ENCODE results near the gene MEP1A. TPM values are rescaled to one million over a fixed set of nuclear protein-coding genes. Genes with fewer than 3 reads are reported as not detected.
"Not testable (repeated sequence)": the region's sequence is repeated elsewhere in the genome, so short reads cannot be mapped to it uniquely, and the experiment has no call there.

Gene MEP1A
- total RNA-seq, 2 experiments from 2014 or later = not detected

DNA sequence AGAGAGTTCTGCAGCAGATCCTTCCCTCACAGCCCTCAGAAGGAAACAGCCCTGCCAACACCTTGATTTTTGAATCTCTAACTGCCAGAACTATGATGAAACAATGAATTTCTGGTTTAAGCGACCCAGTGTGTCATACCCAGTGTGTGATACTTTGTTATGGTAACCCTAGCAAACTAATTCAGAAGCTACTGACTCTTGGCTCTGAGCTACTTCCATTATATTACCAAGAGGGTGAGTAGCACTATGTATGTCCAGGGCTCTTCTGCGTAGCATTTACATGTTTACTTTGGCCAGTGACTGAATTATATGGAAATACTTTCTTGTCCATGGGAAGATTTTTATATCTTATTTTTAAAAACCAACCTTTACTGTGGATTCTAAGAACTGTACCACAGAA is 29.7 kb upstream of the MEP1A start:
- CTCF ChIA-PET = no interaction called here
- H3K36me3 Mint-ChIP-seq = no peaks in the 10 kb centered on the region
- H3K27ac Mint-ChIP-seq = no peak overlapping the region
- H3K27me3 Mint-ChIP-seq = no peaks in the 10 kb centered on the region
- no peak for ATAC-seq
- H3K9me3 Mint-ChIP-seq (ENCODE audit: low read depth) = no peaks in the 10 kb centered on the region
- H3K4me3 Mint-ChIP-seq = no peak overlapping the region
- no peak for DNase-seq
- H3K4me1 Mint-ChIP-seq = no peaks in the 10 kb centered on the region

- H3K4me1 Mint-ChIP-seq; DNase-seq; H3K36me3 Mint-ChIP-seq; H3K27me3 Mint-ChIP-seq; H3K27ac Mint-ChIP-seq; H3K9me3 Mint-ChIP-seq (ENCODE audit: low read depth); CTCF ChIA-PET; ATAC-seq; H3K4me3 Mint-ChIP-seq: not testable (repeated sequence)
Measured at GRCh38 chr6:46764280-46764679, 28.9 kb upstream of the MEP1A start.

GRCh38 chr6:46764961-46765360 is 28.2 kb upstream of the MEP1A start:
- no peaks in the 10 kb centered on the region for H3K4me1 Mint-ChIP-seq
- DNase-seq (no peak), ATAC-seq (no peak)

GRCh38 chr6:46772016-46772415 is 21.2 kb upstream of the MEP1A start:
- CTCF ChIA-PET = no interaction called here
- ATAC-seq (no peak), DNase-seq (no peak)
- no peaks in the 10 kb centered on the region for H3K36me3 Mint-ChIP-seq
- H3K4me3 Mint-ChIP-seq = no peak overlapping the region
- no peak overlapping the region for H3K27ac Mint-ChIP-seq
- H3K9me3 Mint-ChIP-seq (ENCODE audit: low read depth) = no peaks in the 10 kb centered on the region
- H3K27me3 Mint-ChIP-seq = no peaks in the 10 kb centered on the region
- no peaks in the 10 kb centered on the region for H3K4me1 Mint-ChIP-seq

More at GRCh38 chr6:46764961-46765360, 28.2 kb upstream of the MEP1A start:
- Mint-ChIP-seq H3K9me3 (ENCODE audit: low read depth) (no peaks in the 10 kb centered on the region), H3K27me3 (no peaks in the 10 kb centered on the region), H3K36me3 (no peaks in the 10 kb centered on the region), H3K4me3 (no peak overlapping the region), H3K27ac (no peak overlapping the region)
- CTCF ChIA-PET = no interaction called here

GRCh38 chr6:46772762-46773161 is 20.4 kb upstream of the MEP1A start:
- Mint-ChIP-seq H3K9me3 (ENCODE audit: low read depth) (no peaks in the 10 kb centered on the region), H3K4me1 (no peaks in the 10 kb centered on the region), H3K27me3 (no peaks in the 10 kb centered on the region), H3K36me3 (no peaks in the 10 kb centered on the region), H3K4me3 (no peak overlapping the region), H3K27ac (no peak overlapping the region)
- no peak for ATAC-seq
- CTCF ChIA-PET = no interaction called here
- DNase-seq = no peak

DNA sequence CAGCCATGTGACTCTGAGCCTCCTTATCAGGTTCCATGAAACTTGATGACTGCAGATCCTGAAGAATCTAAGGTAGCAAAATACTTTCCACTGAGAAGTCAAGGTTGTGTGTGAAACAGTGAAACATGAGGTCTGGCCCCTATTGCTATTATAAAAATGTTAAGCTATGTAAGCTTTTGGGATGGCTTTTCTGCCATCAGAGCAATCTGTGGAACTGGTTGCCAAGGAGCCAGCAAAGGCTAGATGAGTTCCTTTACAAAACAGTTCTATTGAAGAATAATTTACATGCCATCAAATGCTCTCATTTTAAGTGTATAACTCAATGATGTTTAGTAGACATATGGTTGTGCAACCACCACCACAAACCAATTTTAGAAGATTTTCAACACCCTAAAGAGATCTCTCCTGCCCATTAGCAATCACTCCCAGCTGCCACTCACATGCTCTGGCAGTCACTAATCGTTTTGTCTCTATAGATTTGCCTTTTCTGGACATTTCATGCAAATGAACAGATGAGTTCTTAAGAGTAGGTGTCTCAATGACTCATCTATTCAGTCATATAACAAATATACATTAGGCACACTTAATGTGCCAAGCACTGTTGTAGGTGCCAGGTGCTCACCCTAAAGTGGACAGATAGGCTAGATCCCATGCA is 19.9 kb upstream of the MEP1A start:
- Mint-ChIP-seq H3K27me3 (no peaks in the 10 kb centered on the region), H3K27ac (no peak overlapping the region), H3K4me1 (no peaks in the 10 kb centered on the region)

DNA sequence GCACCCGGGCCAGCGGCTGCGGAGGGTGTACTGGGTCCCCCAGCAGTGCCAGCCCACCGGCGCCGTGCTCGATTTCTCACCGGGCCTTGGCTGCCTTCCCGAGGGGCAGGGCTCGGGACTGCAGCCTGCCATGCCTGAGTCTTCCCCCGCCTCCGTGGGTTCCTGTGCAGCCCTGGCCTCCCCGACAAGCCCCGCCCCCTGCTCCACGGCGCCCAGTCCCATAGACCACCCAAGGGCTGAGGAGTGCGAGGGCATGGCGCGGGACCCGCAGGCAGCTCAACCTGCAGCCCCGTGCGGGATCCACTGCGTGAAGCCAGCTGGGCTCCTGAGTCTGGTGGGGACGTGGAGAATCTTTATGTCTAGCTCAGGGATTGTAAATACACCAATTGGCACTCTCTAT is 18.5 kb upstream of the MEP1A start:
- H3K4me1 Mint-ChIP-seq; H3K4me3 Mint-ChIP-seq; H3K36me3 Mint-ChIP-seq; CTCF ChIA-PET; DNase-seq; H3K27ac Mint-ChIP-seq; H3K27me3 Mint-ChIP-seq; H3K9me3 Mint-ChIP-seq (ENCODE audit: low read depth); ATAC-seq: not testable (repeated sequence)

More for the DNA sequence above, 19.9 kb upstream of the MEP1A start:
- Mint-ChIP-seq H3K9me3 (ENCODE audit: low read depth) (no peaks in the 10 kb centered on the region), H3K4me3 (no peak overlapping the region), H3K36me3 (no peaks in the 10 kb centered on the region)
- DNase-seq (no peak), ATAC-seq (no peak)
- CTCF ChIA-PET = no interaction called here

DNA sequence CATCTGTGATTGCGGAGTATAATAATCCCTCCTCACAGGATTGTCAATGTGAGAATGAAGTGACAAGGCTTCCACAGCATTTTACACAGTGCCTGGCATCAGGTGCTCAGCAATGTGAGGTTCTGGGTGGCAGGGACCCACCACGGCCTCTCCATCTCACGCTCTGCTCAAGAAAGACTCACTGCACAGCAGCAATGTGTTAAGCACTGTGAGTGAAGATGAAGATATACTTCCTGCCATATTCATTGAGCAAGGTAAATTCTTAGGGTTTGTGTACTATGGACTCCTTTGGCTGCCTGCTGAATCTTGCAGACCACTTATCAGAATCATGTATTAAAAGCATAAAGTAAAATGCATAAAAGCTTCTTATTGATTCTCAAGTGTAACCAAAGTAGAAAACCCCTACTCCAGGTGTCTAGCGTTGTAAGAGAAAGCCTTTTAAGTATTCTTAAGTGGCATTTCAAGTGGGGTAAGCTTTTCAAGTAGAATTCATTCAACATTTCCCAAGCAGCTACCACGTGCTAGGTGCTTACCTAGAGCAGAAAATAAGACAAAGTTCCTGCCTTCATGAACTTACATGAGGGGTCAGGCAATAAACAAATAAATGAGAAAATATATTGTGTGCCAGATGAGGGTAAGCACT is 17.0 kb upstream of the MEP1A start:
- Mint-ChIP-seq H3K27me3 (no peaks in the 10 kb centered on the region), H3K4me3 (no peak overlapping the region), H3K4me1 (no peaks in the 10 kb centered on the region), H3K27ac (no peak overlapping the region), H3K9me3 (ENCODE audit: low read depth) (no peaks in the 10 kb centered on the region), H3K36me3 (no peaks in the 10 kb centered on the region)
- ATAC-seq (no peak), DNase-seq (no peak)
- CTCF ChIA-PET = no interaction called here

- H3K9me3 Mint-ChIP-seq (ENCODE audit: low read depth) = no peaks in the 10 kb centered on the region
- H3K36me3 Mint-ChIP-seq = no peaks in the 10 kb centered on the region
- ATAC-seq (no peak), DNase-seq (no peak)
- H3K4me1 Mint-ChIP-seq = no peaks in the 10 kb centered on the region
- H3K27me3 Mint-ChIP-seq = no peaks in the 10 kb centered on the region
- no peak overlapping the region for H3K27ac Mint-ChIP-seq
- no peak overlapping the region for H3K4me3 Mint-ChIP-seq
- CTCF ChIA-PET = interaction anchor here (0.9 to 1.4 kb wide), 2 partner anchors 10 to 17 kb away, joined by 3 to 5 read pairs; no protein-coding TSS in a partner anchor
Measured at GRCh38 chr6:46777476-46778346, 15.5 kb upstream of the MEP1A start.

- Mint-ChIP-seq H3K27me3 (no peaks in the 10 kb centered on the region), H3K9me3 (ENCODE audit: low read depth) (no peaks in the 10 kb centered on the region), H3K27ac (no peak overlapping the region), H3K4me3 (no peak overlapping the region), H3K4me1 (no peaks in the 10 kb centered on the region), H3K36me3 (no peaks in the 10 kb centered on the region)
- DNase-seq = no peak
- CTCF ChIA-PET = no interaction called here
- ATAC-seq = no peak
Measured at GRCh38 chr6:46781478-46782378, 11.5 kb upstream of the MEP1A start.

DNA sequence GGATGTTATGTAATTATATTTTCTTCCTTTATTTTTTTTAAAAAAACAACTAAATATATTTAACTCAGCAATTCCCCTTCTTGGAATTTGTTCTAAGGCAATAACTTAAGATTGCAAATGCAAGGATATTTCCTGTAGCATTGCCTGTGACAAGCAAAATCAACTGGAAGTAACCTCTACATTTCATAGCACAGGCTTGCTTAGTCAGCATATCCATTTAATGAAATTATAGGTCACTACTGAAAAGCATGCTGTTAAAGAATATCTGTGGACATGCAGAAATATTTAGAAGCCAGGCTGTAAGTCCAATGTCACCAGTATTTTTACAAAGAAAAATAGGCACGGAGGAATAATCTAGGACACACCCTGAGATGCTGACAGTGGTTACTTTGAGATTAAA is 8.7 kb upstream of the MEP1A start:
- Mint-ChIP-seq H3K4me3 (no peak overlapping the region), H3K4me1 (no peaks in the 10 kb centered on the region), H3K27ac (no peak overlapping the region), H3K9me3 (ENCODE audit: low read depth) (no peaks in the 10 kb centered on the region), H3K36me3 (no peaks in the 10 kb centered on the region), H3K27me3 (no peaks in the 10 kb centered on the region)
- DNase-seq = no peak
- ATAC-seq = no peak
- CTCF ChIA-PET = no interaction called here

DNA sequence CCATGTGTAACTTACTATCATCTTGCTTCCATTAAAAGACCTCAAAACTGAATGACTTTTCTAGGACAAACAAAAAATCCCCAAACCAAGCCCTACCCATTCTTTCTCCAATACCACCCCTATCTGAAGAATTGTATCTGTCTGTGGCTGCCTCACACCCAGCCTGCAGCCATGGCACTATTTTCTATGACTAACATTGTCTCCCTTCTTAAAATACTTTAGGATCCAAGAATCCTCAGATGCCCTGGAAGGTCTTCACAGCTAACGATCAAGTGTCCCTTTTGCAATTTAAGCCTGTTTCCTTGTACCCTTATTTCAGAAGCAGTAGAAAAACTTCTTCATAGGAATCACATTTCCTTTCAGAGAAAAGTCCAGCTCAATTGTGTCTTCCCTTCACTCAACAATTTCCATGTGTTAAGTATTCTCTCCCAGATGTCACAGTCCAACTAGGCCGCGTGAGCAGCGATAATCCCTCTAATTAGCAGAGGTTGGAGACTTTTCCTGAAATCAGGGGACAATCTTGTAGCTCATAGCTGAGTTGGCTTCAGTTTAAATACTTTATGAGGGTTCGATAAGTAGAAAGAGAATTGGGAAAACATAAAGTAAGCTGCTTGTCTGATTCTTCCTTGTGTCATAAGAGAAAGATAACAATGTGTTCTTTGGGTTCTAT is 5.2 kb upstream of the MEP1A start:
- peaks cover 9% of the 10 kb centered on the region for H3K27me3 Mint-ChIP-seq
- no peaks in the 10 kb centered on the region for H3K36me3 Mint-ChIP-seq
- CTCF ChIA-PET = interaction anchor here (1.7 kb wide), 1 partner anchor 10 kb away, joined by 5 read pairs; no protein-coding TSS in a partner anchor

GRCh38 chr6:46788791-46789190 is 4.4 kb upstream of the MEP1A start:
- DNase-seq (no peak), ATAC-seq (no peak)
- CTCF ChIA-PET = no interaction called here
- Mint-ChIP-seq H3K27me3 (peaks cover 9% of the 10 kb centered on the region), H3K36me3 (no peaks in the 10 kb centered on the region), H3K9me3 (ENCODE audit: low read depth) (no peaks in the 10 kb centered on the region), H3K27ac (no peak overlapping the region), H3K4me3 (no peak overlapping the region), H3K4me1 (no peaks in the 10 kb centered on the region)

More for the DNA sequence above, 5.2 kb upstream of the MEP1A start:
- Mint-ChIP-seq H3K4me1 (no peaks in the 10 kb centered on the region), H3K27ac (no peak overlapping the region), H3K9me3 (ENCODE audit: low read depth) (no peaks in the 10 kb centered on the region), H3K4me3 (no peak overlapping the region)
- ATAC-seq = no peak
- no peak for DNase-seq
